ENCODE results near the gene TNFAIP8L1.

Gene TNFAIP8L1

GRCh38 chr19:4647676-4648644 is 8.6 kb downstream of the TNFAIP8L1 start:
- no peak for DNase-seq (ENCODE audit: low read depth in 3 of 3)

- DNase-seq (ENCODE audit: low read depth in 3 of 3), result no peak
Observed at GRCh38 chr19:4649392-4650047, 10.2 kb downstream of the TNFAIP8L1 start.

GRCh38 chr19:4650159-4650558 is 10.8 kb downstream of the TNFAIP8L1 start:
- no peak for DNase-seq (ENCODE audit: low read depth in 3 of 3)

- DNase-seq (ENCODE audit: low read depth in 3 of 3), result no peak
Observed at GRCh38 chr19:4652075-4652474, 12.8 kb downstream of the TNFAIP8L1 start.

DNA sequence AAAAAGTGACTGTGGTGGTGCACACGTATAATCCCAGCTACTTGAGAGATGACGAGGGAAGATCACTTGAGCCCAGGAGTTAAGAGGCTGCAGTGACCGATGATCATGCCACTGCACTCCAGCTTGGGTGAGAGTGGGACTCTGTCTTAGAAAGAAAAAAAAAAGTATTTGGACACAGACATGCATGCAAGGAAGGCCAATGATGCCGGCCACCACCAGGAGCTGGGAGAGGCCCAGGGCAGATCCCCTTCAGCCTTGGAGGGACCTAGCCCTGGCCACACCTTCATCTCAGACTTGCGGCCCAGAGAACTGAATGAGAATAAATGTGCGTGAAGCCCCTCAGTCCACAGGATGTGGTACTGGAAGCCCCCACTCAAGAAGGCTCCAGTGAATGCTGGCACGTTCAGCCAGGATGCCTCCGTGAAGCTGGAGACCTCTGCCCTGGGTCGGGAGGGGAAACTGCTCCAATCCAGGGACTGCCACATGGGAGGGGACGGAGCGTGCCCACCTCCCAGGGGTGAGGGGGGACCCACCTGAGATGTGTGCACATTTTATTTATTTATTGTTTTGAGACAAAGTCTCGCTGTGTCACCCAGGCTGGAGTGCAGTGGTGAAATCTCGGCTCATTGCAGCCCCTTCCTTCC is 14.6 kb downstream of the TNFAIP8L1 start:
- no peak for DNase-seq (ENCODE audit: low read depth in 3 of 3)

DNA sequence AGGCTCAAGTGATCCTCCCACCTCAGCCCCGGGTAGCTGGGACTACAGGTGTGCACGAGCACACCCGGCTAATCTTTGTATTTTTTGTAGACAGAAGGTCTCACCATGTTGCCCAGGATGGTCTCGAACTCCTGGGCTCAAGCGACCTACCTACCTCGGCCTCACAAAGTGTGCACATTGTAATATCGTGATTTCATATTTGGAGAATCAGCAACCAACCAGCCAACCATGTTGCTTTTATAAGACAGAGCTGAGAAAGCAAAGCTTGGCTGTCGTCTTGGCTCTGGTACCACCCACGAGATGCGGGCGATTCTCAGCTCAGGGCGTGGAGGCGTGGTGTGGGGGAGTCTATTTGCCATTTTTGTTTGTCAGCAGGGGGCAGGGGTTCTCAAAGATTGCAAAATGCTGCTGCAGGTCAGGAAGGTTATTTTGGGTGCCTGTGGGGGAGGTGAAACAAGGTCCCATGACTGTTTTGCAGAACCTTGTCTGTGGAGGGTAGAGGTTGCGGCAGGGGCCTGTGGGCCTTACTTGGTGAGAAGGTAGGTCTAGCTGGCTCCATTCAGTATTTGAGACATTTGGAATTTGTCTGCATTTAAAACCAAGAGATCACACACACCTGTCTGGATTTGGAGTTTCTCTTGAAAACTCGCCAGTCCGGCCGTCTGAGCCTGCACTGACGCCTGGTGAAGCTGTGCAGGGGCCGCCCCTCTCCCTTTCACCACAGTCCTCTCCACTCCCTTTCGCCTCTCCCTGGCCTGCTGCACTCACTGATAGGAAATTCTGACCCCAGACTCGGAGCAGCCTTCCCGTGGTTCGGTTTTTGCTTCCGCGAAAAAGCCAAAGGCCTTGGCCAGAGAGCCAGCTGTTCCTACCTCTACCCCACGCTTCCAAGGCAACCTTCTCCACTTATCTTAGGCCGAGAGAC is 15.4 kb downstream of the TNFAIP8L1 start:
- no peak for DNase-seq (ENCODE audit: low read depth in 3 of 3)

- no peak for DNase-seq (ENCODE audit: low read depth in 3 of 3)
Observed at GRCh38 chr19:4656102-4656501, 16.8 kb downstream of the TNFAIP8L1 start.

DNA sequence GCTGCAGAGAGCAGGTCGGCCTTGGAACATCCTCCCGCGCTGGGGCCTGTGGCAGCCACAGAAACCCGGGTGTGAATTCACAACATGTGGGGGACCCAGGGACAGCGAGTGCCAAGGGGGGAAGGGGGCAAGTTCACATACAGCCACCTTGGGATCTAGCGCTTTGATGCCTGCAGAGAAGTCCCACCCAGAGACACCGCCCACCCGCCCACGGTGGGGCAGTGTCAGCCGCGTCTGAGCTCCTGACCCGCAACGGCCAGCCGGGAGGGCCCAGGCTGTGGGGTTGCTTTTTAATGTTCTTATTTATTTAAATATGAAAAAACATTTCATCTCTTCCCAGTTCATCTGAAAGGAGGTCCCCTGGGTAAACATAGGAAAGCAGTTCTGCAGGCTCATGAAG is 17.9 kb downstream of the TNFAIP8L1 start:
- no peak for DNase-seq (ENCODE audit: low read depth in 3 of 3)

DNA sequence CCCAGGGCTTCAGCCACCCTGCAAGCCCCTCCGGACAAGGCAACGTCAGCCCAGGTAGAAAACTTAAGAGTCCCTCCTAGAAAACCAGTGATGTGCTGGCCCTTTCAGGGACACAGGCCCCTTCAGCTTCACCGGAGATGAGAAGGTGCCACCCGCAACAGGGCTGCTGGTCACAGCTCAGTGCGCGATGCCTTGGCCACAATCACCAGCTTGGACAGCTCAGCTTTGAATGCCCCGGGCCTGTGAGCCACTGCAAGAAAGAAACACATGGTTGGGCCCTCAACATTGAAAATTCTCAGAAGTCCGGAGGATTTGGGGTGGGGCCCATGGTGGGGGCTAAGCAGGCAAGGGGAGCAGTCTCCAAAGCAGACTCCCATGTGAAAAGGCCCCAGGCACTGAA is 18.5 kb downstream of the TNFAIP8L1 start:
- no peak for DNase-seq (ENCODE audit: low read depth in 3 of 3)

DNA sequence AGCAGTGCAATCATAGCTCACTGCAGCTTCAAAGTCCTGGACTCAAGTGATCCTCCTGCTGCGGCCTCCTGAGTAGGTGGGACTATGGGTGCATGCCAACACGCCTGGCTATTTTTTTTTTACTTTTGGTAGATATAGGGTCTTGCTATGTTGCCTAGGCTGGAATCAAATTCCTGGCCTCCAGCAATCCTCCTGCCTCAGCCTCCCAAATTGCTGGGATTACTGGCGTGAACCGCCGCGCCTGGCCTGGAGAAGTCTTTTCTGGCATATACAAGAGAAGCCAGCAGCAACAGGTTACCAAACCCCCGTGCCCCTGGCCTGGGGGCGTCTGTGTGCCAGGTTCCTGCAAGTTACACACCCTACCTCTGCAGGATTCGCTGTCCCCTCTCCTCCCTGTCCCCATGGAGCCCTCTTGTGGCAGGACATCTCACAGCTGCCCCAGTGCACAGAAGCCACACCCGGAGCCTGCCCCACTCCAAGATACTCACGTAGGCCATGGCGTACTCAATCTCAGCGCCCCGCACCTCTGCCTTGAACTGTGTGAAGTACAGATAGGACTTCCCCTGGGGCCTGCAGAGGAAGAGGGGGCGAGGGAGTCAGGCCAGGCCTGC is 21.0 kb downstream of the TNFAIP8L1 start:
- DNase-seq (ENCODE audit: low read depth in 3 of 3), result no peak

GRCh38 chr19:4660993-4661392 is 21.7 kb downstream of the TNFAIP8L1 start:
- DNase-seq (ENCODE audit: low read depth in 3 of 3), result no peak

DNA sequence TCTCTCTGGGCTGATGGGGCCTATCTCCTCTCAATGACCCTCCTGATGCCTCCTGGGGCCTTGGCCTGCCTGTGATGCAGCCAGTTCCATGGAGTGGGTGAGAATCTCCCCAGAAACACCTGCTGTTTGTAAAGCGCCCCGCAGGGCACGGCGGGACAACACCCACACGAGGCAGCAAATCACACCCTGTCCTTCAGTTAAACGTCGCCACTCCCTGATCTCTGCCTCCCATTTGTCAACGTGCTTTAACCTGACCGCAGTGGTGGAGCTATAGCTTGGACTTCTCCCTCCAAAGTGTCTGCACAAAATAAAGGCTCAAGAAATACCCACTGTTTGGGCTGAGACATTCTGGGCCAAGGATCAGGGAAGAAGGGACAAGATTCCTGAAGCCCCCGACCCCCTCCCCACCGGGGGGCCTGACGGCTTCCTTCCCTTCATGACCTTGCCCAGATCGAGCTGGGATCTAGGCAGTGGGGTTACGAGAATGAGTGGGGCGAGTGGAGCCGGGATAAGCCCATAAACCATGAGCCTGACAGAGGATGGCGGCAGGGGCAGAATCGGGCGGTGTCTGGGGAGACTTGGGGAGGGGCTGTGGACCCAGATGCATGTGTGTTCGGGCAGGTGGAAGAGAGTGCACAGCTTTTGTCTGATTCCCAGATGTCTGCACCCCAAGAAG is 22.8 kb downstream of the TNFAIP8L1 start:
- no peak for DNase-seq (ENCODE audit: low read depth in 3 of 3)

GRCh38 chr19:4662812-4663211 is 23.5 kb downstream of the TNFAIP8L1 start:
- DNase-seq (ENCODE audit: low read depth in 3 of 3), result no peak

DNA sequence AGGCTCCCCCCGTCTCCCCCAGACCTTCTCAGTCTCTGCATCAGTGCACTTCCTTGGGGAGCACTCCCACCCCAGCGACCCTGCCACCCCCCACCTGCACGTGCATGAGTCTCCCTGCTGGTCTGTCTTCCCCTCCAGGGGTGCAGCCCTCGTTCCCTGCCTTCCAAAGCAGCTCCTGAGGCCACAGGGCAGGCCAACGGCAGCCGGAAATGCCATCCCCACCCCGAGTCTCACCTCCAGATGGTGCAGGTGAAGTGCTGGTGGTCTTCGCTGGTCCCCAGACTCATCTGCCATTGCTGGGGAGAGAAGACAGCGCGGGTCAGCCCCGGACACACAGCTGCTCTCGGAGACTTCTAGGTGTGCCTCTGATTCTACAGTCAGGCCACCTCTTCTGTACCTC is 25.3 kb downstream of the TNFAIP8L1 start:
- no peak for DNase-seq (ENCODE audit: low read depth in 3 of 3)

DNA sequence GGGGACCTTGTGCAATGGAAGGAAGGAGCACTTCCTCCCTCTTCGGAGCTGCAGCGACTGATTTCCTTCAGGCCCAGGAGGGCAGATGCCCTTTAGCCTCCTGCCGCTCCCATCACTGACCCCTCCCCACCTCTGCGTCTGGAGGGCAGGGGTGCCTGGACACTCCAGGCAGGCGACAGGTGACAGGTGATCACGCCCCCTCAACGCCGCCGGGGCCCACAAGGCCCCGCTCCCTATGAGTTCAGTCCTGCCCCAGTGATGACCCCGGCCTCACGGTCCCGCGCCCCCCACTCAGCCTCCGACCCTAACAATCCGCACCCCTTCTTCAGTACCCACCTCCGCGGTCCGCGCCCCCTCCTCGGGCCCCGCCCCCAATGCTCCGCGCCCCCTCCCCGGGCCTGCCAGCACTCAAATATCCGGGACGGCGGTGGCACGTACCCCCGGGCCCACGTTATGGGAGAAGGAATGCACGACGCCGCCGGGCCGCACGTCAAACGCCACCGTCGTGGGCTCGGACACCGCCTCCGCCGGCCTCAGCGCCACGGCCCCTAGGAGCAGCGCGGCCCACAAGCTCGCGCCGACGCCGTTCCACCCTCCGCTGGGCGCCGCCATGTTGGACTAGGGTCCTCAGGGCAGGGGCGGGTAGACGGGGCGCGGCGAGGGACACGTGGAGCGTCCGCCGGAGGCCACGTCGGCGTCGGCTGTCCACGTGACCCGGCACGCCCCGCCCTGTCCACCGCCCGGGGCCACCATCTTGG is 30.6 kb downstream of the TNFAIP8L1 start, which contains the start of gene MYDGF:
Gene MYDGF, minus strand, starts transcription at position 620 of the 758 bp plus-strand sequence. Its CDS starts 8 bp downstream, at position 612.
- peak; percentile 87 to 93 (median 90) for DNase-seq (ENCODE audit: low read depth in 3 of 3)

GRCh38 chr19:4671185-4671851 is 32.0 kb downstream of the TNFAIP8L1 start:
- no peak for DNase-seq (ENCODE audit: low read depth in 3 of 3)

GRCh38 chr19:4673216-4673615 is 33.9 kb downstream of the TNFAIP8L1 start:
- no peak for DNase-seq (ENCODE audit: low read depth in 3 of 3)

- DNase-seq (ENCODE audit: low read depth in 3 of 3), result no peak
Observed at GRCh38 chr19:4673726-4674125, 34.4 kb downstream of the TNFAIP8L1 start.

- no peak for DNase-seq (ENCODE audit: low read depth in 3 of 3)
Observed at GRCh38 chr19:4675346-4675745, 36.0 kb downstream of the TNFAIP8L1 start.
